GM18909 (cell line): ENCODE measurements around the gene GSTT2B.
"Not testable (repeated sequence)": the region's sequence is repeated elsewhere in the genome, so short reads cannot be mapped to it uniquely, and the experiment has no call there.

Experiments used
- ATAC-seq: cut with Tn5 transposase; IDR thresholded peaks from one replicate; pipeline ENCODE4 v1.9.1; 2021; ENCODE audit warnings: mild to moderate bottlenecking; ENCODE audit not compliant: unreplicated experiment, poor library complexity

The GSTT2B gene

GRCh38 chr22:23908587-23909205 lies 52.3 kb downstream of the GSTT2B start:
- ATAC-seq = no peak

GRCh38 chr22:23907423-23907822 lies 53.6 kb downstream of the GSTT2B start:
- ATAC-seq = not testable (repeated sequence)
